ENCODE measurements around the gene PPP1R2.

Gene PPP1R2

GRCh38 chr3:195542316-195542697 is 818 bp downstream of the PPP1R2 start:
- peak overlapping the region; percentile 79 for H3K4me3 ChIP-seq (ENCODE audit: low read length)
- TF ChIP-seq CTCF (conservative IDR thresholded peaks at IDR 0.05; ENCODE audit: low read depth, low read length), result no peak
- DNase-seq (ENCODE audit: low read depth), result no peak

GRCh38 chr3:195540511-195540910 is 2.6 kb downstream of the PPP1R2 start:
- DNase-seq (ENCODE audit: low read depth), result no peak

GRCh38 chr3:195540027-195540426 is 3.1 kb downstream of the PPP1R2 start:
- no peak for TF ChIP-seq CTCF (conservative IDR thresholded peaks at IDR 0.05; ENCODE audit: low read depth, low read length)
- no peak overlapping the region for H3K4me3 ChIP-seq (ENCODE audit: low read length)
- DNase-seq (ENCODE audit: low read depth), result no peak

More at GRCh38 chr3:195540511-195540910, 2.6 kb downstream of the PPP1R2 start:
- no peak overlapping the region for H3K4me3 ChIP-seq (ENCODE audit: low read length)
- no peak for TF ChIP-seq CTCF (conservative IDR thresholded peaks at IDR 0.05; ENCODE audit: low read depth, low read length)

- H3K4me3 ChIP-seq (ENCODE audit: low read length), result no peak overlapping the region
- no peak for DNase-seq (ENCODE audit: low read depth)
- TF ChIP-seq CTCF (conservative IDR thresholded peaks at IDR 0.05; ENCODE audit: low read depth, low read length), result no peak
Observed at GRCh38 chr3:195539479-195539878, 3.6 kb downstream of the PPP1R2 start.

GRCh38 chr3:195537995-195538394 is 5.1 kb downstream of the PPP1R2 start:
- TF ChIP-seq CTCF (conservative IDR thresholded peaks at IDR 0.05; ENCODE audit: low read depth, low read length), result no peak
- no peak for DNase-seq (ENCODE audit: low read depth)
- no peak overlapping the region for H3K4me3 ChIP-seq (ENCODE audit: low read length)

GRCh38 chr3:195535293-195535692 is 7.8 kb downstream of the PPP1R2 start:
- H3K4me3 ChIP-seq (ENCODE audit: low read length), result no peak overlapping the region
- no peak for DNase-seq (ENCODE audit: low read depth)
- TF ChIP-seq CTCF (conservative IDR thresholded peaks at IDR 0.05; ENCODE audit: low read depth, low read length), result no peak

- TF ChIP-seq CTCF (conservative IDR thresholded peaks at IDR 0.05; ENCODE audit: low read depth, low read length), result no peak
- no peak overlapping the region for H3K4me3 ChIP-seq (ENCODE audit: low read length)
Observed at GRCh38 chr3:195532834-195533233, 10.3 kb downstream of the PPP1R2 start.

More at GRCh38 chr3:195532834-195533233, 10.3 kb downstream of the PPP1R2 start:
- DNase-seq (ENCODE audit: low read depth), result no peak
